GM21576 (cell line): ENCODE results near the gene NXPE3.
"Not testable (repeated sequence)": the region's sequence is repeated elsewhere in the genome, so short reads cannot be mapped to it uniquely, and the experiment has no call there.

Experiments used
- ATAC-seq: cut with Tn5 transposase; IDR thresholded peaks from one replicate; pipeline ENCODE4 v1.9.1; 2021; ENCODE audit warnings: mild to moderate bottlenecking, moderate library complexity; ENCODE audit not compliant: unreplicated experiment

Gene NXPE3

DNA sequence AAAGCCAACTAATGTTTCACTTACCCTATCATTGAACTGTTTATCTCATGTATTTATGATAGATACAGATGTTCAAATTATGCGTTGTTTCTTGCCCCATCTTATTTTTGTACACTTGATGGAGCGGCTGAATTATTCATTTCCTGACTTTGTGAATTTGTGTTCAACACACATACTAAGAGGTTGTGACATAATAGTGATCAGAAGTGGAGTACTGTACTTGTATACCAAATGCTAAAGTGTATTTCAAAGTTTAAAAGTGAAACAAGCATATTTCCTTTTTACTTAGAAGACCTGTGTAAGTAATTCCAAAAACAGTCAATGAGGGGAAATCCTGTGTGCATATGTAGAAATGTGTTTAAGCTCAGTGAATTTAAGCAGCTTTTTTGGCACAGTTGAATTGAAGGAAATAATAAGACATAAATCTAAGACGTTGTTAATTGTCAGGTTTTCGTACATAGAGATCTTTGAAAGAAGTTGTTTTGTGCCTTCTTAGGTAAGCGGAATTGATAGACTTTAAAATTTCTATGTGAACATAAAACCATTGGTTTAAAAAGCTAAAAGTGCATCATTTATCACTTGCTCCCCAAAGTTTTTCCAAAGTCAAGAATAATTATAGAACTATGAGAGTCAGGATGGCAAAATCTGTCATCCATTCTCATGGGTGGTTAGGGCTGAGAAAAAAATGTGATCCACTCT lies 72.2 kb downstream of the NXPE3 start:
- no peak for ATAC-seq

DNA sequence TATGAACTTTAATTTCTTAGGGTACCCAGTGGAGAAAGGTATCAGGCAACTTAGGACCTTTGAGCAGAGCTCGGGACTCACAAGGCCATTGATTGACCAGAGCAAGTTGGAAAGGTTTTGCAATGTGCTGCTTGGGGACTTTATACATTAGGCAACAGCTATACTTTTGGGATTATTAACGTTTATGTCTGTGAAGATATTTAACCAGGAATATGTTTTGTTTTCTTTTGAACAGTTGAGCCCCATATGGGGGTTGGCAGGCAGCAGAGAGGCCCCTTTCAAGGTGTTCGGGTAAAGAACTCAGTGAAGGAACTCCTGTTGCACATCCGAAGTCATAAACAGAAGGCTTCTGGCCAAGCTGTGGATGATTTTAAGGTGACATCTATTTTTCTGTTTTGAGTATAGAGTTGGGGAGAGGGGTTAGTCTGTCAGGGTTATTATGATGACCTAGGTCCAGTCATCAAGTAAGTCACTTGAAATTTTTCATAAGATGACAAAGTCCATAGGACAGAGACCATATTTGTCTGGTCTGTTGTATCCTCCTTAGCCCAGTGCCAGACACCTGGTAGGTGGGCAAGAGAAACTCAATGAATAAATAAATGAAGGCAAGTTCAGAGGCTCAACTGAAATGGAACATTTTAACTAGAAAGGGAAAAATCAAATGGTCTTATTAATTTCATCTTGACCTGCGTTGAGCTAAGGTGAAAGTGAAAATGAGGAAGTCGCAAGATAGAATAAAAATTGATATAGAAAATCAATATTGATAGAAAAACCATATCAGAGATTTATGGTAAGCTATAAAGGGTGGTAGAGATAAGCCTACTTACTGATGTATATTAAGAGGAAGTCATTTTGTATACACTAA lies 73.1 kb downstream of the NXPE3 start:
- no peak for ATAC-seq

DNA sequence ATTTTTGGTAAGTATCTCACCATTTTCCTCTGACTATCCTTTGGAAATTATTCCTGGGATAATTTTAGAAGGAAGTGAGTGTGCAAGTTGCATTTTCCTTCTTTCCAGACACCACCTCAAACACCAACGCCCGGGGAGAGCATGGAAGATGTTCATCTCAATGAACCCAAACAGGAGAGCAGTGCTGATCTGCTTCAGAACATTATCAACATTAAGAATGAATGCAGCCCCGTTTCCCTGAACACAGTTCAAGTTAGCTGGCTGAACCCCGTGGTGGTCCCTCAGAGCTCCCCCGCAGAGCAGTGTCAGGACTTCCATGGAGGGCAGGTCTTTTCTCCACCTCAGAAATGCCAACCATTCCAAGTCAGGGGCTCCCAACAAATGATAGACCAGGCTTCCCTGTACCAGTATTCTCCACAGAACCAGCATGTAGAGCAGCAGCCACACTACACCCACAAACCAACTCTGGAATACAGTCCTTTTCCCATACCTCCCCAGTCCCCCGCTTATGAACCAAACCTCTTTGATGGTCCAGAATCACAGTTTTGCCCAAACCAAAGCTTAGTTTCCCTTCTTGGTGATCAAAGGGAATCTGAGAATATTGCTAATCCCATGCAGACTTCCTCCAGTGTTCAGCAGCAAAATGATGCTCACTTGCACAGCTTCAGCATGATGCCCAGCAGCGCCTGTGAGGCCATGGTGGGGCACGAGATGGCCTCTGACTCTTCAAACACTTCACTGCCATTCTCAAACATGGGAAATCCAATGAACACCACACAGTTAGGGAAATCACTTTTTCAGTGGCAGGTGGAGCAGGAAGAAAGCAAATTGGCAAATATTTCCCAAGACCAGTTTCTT lies 74.2 kb downstream of the NXPE3 start:
- ATAC-seq, result no peak

DNA sequence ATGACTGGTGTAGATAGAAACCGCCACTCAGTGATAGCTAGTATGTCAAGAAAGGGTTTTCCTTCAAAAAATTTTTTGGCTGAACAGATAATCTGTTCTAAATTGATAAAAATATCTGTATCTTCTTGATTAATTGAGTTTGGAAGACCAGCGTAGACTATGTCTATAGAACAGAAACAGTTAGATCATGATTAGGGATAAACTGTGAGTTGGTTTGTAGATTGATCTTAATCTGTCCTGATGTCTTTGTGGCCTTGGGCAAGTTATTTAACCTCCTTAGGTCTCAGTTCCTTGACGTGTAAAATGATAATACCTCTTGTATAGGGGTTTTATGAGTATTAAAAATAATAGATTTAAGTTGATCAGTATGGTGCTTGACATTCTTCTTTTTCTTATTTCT lies 75.0 kb downstream of the NXPE3 start:
- no peak for ATAC-seq

DNA sequence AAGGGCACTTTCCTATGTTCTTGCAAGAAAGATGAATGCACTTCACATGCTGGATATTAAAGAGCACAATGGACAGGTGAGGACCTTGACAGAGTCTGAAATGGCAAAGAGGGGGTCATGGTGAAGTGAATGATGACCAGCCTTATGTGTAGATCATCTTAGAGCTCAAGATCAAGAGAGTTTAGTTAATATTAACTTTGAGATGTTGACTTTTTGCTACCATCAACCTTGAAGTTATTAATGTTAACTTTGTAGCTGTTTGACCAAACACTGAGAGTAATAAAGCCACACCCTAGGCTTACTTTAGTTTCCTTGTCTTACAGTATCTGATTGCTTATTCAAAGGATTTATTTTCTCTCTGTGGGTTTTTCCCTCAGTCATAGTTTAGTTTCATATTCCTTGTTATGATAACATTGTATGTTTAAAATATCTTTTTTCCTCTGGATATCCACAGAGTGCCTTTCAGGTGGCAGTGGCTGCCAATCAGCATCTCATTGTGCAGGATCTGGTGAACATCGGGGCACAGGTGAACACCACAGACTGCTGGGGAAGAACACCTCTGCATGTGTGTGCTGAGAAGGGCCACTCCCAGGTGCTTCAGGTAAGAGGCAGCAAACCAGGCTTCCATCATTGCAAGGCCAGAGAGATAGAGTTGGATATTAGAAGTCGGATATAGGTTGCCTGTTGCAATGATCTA lies 75.7 kb downstream of the NXPE3 start:
- ATAC-seq, result no peak

DNA sequence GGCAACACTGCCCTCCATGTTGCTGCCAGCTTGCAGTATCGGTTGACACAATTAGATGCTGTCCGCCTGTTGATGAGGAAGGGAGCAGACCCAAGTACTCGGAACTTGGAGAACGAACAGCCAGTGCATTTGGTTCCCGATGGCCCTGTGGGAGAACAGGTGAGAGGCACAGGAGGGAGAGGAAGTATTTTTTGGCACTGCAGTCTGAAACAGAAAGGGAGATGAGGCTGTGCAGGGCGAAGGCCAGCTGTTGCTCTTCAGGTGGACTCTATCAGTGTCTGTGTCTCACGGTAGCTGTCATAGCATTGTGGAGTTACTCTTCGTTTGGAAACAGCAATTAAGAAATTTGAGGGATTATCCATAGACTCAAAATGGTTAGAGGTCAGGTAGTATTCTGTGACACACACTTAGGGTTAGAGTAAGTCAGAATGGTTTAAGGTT lies 78.3 kb downstream of the NXPE3 start:
- no peak for ATAC-seq

DNA sequence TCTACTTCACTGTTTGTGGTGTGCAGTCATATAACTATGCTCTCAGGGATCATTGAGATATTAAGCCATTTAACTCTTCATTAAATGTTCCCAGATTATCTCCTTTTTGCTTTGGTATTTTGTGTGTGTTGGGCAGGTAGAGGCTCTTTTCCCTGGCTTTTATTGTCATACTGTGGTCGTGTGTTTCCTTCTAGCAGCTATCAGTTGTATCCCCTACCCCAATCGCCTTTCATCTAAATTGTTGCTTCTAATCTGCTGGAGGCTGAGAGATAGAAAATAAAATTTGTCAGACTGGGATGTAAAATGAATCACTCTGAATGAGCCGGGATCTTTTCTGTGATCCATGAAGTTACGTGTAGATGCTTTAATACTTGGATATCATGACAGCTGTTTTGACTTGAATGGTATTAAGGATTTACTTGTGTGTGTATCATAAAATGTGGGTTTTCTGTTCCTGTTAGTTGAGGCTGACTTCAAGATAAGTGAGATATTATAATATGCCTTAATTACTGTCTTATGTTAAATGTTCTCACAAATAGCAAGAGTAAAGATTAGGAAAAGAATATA lies 79.5 kb downstream of the NXPE3 start:
- ATAC-seq, result no peak

DNA sequence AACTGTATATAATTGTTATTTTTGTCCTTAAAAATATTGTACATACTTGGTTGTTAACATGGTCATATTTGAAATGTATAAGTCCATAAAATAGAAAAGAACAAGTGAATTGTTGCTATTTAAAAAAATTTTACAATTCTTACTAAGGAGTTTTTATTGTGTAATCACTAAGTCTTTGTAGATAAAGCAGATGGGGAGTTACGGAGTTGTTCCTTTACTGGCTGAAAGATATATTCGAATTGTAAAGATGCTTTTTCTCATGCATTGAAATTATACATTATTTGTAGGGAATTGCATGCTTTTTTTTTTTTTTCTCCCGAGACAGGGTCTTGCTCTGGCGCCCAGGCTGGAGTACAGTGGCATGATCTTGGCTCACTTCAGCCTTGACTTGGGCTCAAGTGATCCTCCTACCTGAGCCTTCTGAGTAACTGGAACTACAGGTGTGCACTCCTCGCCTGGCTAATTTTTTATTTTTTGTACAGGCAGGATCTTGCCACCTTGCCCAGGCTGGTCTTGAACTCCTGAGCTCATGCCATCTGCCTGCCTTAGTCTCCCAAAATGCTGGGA lies 81.0 kb downstream of the NXPE3 start:
- no peak for ATAC-seq

DNA sequence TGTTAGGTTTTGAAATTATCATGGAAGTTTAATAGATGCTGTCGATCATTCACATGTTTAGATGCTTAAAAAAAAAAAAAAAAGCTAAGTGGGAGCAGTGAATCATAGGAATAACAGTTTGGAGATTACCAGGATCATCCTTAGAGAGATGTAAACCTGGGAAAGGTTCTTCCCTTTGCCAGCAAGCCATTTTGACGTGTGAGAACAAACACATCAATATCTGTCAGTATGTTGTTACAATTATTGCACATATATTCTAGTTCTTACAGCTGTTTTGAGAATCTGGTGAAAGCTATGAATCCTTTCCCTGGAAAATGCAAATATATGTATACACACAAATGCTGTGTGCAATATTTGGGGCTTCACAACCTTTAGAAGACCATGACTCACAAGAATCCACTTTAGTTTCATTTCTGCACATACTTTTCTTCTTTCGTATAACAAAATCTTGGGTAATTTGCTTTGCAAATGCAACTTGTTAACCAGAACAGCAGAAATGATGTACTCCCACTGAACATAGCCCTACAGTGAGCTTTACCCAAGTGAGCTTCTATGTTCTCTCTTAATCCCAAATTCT lies 82.3 kb downstream of the NXPE3 start:
- ATAC-seq, result no peak

DNA sequence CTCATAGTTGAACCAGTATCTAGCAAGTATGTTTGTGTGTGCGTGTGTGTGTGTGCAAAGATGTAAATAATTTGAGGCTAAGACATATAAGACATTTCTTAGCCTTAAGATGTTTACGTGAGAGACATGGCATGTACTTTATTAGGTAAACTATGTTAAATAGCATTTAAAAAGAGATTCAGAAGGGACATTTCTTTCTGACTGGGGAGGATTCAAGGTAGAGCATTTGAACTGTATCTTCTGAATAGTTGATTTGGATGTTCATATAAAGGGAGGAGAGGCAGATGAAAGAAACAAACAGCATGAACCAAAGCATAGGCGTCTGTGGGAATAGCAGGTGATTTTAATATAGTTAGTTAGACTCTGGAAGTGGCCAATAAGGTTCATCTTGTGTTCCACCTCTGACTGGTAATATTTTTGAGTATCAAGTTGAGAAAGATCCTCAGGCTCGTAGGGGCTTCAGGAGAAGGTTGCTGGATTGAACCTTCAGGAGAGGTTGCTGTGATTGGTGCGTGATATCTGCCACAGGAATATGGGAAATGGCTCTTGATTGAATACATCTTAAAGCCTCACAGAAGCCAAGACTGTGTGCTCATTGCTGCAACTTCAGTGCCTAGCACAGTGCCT lies 82.9 kb downstream of the NXPE3 start:
- ATAC-seq, result no peak

DNA sequence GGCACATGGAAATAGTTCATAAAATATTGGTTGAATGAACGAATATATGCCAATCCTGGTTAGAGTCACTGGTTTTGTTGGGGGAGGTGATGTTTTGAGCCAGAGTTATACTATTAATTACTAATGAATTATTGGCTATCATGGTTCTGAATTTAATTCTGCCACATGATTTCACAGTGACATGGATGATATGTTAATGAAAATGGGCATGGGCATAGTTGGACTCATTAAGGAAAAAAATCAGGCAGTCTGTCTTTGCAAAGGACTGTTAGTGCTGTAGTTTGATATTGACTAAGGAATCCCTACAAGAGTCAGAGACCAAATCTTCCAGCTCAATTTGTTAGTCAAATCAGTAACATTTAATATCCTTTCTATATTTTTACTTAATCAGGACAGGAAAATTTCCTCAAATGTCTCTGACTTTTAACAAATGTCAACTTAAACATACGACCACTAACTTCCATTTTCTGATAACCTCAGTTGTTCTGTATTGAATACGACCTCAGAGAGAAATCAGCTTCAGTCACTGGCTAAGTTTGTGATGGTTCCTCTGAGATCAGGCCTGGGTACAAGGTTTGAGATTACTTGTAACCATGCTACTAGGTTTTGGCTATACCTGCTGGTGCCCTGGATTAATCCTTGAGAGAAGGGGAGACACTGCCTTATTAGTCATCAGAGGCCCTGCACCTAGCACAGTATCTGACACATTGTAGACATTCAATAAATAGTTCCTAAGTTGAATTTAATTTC lies 83.6 kb downstream of the NXPE3 start:
- ATAC-seq, result no peak

DNA sequence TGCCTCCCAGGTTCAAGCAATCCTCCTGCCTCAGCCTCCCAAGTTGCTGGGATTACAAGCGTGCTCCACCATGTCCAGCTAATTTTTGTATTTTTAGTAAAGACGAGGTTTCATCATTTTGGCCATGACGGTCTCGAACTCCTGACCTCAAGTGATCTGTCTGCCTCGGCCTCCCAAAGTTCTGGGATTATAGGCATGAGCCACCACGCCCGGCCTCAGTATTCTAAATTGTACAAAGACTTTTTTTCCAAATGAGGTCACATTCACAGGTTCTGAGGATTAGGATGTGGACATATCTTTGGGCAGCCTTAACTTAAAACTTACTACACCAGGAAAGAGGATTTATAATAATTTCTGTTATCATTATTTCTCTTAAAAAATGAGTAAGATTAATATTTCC lies 85.9 kb downstream of the NXPE3 start:
- not testable (repeated sequence) for ATAC-seq

DNA sequence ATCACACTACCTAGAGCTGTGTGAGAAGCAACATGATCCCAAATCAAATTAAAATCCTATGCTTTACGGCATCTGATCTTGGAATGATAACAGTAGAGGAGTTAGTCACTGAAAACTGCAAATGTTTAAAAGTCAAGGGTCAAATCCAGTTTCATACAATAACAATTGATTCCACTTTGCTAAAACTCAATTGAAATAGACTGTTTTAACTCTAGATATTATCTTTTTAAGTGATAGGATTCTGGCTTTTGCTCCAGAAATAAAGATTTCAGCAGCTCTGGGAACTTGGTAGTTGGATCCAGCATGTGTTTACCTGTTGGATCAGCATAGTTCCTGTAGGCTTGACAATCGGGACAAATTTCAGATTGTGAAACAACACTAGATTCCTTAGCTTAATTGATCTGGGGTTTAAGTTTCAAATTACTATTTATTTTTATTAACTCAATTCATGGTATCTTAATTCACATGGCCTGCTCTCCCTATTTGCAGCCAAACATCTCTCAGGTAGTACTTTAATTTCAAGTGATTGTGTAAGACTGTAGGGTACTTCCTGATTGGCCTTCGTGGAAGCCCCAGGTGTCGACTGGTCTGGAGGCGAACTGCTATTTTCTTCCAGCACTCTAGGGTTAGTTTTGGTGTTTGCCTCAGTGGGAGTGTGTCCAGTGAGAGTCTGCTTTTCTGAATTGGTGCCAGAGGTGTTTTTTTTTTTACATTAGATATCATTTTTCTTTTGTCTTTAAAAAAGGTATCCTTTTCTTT lies 86.9 kb downstream of the NXPE3 start:
- ATAC-seq, result no peak

DNA sequence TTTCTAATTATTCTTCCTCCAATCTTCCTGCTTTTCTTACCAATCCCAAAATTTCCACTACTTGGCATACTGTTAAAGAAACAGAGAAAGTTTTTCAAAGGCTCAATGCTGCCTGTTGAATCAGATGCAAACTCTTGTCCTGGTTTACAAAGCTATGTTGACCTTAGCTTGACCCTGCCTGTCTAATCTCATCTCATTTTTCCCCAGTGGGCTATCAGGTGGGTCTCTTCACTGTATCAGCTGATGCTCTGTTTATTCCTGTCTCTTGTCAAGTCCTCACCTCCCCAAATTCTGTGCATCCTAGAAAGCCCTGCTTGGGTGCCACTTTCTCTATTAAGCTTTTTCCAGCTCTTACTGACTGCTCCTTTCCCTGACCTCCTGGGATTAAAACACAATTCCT lies 88.5 kb downstream of the NXPE3 start:
- ATAC-seq, result no peak

DNA sequence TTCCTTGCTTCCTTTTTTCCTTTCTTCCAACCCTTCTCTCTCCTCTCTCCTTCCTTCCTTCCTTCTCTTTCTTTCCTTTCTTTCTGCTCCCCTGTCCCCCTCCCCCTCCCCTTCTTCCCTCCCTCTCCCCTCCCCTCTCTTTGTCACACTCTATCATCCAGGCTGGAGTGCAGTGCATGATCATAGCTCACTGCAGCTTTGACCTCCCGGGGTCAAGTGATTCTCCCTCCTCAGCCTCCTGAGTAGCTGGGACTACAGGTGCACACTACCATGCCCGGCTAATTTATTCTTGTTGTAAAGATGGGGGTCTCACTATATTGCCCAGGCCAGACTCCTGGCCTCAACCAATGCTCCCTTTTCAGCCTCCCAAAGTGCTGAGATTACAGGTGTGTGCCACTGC lies 89.0 kb downstream of the NXPE3 start:
- no peak for ATAC-seq

DNA sequence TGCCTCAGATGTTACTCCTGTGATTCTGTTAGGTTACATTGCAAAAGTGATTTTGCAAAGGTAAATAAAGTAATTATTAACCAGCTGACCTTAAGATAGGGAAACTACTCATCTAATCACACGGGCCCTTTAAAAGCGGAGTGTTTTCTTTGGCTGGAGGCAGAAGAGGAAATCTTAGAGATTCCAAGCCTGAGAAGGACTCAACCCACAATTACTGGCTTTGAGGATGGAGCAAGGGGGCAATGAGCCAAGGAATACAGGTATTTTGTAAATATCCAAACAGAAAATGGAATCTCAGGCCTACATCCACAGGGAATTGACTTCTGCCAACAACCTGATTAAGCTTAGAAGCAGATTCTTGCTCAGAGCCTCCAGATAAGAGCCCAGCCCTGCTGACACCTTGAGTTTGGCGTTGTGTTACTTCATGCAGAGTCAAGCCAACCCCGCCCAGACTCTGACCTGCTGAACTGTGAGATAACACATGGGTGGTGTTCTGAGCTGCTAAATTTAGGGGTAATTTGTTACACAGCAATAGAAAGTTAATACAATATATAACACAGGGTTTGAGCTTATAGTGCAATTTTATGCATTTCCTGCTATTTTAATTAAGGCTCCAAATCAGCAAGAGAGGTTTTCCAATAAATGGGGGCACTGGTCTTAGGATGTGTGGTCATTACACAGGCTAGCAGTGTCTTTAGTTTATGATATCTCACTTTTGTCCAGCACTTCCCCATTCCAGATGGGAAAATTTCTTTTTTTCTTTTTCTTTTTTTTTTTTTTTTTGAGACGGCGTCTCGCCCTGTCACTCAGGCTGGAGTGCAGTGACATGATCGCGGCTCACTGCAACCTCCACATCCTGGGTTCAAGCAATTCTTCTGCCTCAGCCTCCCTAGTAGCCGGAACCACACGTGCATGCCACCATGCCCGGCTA lies 89.8 kb downstream of the NXPE3 start:
- ATAC-seq, result no peak

DNA sequence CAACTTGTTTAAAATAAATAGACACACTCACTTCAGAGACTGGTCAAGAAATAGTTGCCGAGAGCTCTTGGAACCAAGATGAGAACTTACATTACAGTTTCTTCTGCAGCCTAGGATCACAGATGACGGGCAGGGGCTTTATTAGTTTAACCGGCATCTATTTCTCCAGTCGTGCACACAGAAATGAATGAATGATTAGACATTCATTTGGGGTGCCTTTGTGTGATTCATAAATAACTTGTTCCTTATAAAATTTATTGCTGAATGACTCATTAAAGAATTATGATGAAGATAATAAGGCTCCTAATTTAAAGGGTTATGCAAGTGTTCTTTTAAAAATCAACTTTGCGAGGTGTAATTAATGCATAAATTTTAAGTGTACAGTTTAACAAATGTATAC lies 91.1 kb downstream of the NXPE3 start:
- ATAC-seq, result no peak
